Stimulated activated naive CD8-positive, alpha-beta T cell treated with anti-CD3 and anti-CD28 coated beads, Interleukin-15, amount 100 ng/mL, for 72 hours (primary cell): ENCODE measurements around the gene KIAA1671.

Source experiments
- ATAC-seq: fragments of 150-1000 bp; cut with Tn5 transposase; 2 replicates; pipeline ENCODE4 v1.10.0; 2021; ENCODE audit warnings: mild to moderate bottlenecking, moderate library complexity
- DNase-seq, 2 donors: peaks; one replicate each; pipeline ENCODE4 v3.0.0; 2021 to 2022
- H3K27ac Mint-ChIP-seq, 2 donors: one replicate each; pipeline ENCODE4 v1.8.0; 2022; ENCODE audit warnings: mild to moderate bottlenecking in 2 of 2, mixed read lengths in 2 of 2, moderate library complexity in 2 of 2
- H3K27me3 Mint-ChIP-seq: one replicate; pipeline ENCODE4 v1.8.0; 2022; ENCODE audit warnings: mixed read lengths
- H3K4me1 Mint-ChIP-seq: one replicate; pipeline ENCODE4 v1.8.0; 2022; ENCODE audit warnings: mild to moderate bottlenecking, mixed read lengths
- H3K4me3 Mint-ChIP-seq, 2 donors: one replicate each; pipeline ENCODE4 v1.8.0; 2022; ENCODE audit warnings: mild to moderate bottlenecking in 2 of 2, mixed read lengths in 2 of 2, moderate library complexity in 1 of 2
- H3K9me3 Mint-ChIP-seq, 2 donors: one replicate each; pipeline ENCODE4 v1.8.0; 2022; ENCODE audit warnings: mixed read lengths in 2 of 2

The KIAA1671 gene

DNA sequence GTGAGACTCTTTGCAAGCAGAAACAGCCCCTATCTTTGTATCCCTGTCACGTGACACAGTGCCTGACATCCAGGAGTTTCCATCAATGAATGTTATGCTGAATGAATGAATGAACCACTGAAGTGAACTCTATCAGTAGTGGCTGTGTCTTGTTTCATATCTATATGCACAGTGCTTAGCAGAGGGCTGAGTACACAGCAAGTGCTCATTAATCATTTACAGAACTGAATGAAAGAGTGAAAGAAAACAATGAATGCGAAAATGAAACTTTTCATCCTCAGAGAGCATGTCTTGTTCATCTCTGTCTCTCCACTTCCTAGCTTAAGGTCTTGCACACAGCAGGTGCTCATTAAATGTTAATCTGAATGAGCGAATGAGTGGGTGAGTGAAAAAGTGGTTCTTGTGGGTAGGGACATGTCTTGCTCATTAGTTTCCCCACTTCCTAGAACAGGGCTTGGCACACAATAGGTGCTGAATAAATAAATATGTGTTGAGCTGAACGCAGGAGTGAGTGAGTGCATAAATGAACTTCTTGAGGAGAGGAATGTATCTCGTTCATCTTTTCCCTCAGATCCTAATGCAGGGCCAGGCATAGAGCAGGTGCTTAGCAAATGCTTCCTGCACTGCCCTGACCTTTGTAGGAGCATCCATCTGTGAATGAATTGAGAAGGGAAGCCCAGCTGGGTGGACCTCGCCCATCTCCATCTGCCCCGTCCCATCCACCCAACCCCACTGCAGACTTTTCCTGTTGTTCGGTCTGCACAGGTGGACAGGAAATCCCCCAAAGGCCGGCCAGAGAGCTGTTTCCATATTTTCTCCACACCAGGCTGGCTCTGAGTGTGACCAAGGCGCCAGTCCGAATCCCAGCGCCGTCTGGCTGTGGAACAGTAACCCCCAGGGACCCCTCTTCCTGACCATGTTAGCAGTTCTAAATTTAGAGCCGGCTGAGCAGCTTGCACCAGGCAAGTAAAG, 133.7 kb downstream of the KIAA1671 start:
- Mint-ChIP-seq H3K27me3 (no peaks in the 10 kb centered on the region), H3K4me3 (peak overlapping the region; percentile 37 to 44), H3K4me1 (peaks cover 64% of the 10 kb centered on the region), H3K9me3 (no peaks in the 10 kb centered on the region), H3K27ac (peak overlapping the region in 1 of 2 donors; percentile 70)
- peak; percentile 96 for ATAC-seq
- peak in 1 of 2 donors; percentile 58 for DNase-seq

DNA sequence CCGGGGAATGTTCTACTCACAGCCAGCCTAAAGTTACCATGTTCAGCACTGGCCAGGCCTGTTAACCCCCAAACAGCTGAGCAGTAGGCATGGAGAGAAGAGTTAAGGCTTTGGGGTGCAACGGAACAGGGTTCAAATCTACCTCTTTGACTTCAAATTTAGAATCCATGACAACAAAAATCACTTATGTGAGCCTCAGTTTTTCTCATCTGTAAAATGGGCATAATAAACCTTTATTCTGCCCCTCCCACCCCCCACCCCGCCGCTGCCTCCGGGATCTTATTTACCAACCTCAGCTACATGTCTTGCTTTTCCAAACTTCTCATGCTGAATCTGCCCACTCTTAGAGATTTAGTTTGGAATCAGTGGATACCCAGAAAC, 134.4 kb downstream of the KIAA1671 start:
- Mint-ChIP-seq H3K4me3 (no peak overlapping the region), H3K27me3 (no peaks in the 10 kb centered on the region), H3K9me3 (no peaks in the 10 kb centered on the region), H3K27ac (no peak overlapping the region), H3K4me1 (peaks cover 57% of the 10 kb centered on the region)
- DNase-seq = no peak
- ATAC-seq = no peak

DNA sequence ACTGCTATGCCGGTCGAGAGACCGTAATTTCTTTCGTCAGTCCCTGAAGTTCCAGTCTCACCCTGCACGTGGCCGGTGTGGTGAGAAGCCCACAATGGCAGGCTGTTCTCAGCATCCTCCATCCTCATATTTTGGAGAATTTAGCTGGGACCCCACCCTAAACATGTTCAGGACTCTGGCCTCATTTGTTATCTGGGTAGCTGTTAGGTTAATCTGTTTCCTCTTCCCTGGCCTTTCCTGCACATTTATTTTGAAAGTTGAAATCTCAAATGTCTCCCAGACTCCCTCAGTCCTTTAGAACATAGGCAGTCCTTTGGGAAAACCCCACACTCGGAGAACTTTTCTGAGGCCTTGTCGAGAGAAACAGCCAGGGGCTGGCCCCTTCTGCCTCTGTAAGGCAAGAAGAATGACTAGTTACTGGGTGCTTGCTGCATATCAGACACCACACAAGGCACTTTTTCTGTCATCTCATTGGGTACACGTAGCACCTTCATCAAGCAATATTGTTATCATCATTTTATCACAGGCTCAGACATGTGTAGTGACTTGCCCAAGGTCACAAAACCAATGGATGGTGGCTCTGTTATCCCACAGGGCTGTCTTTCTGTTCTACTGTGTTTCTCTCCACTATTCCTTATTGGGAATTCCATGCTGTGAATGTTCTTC, 137.8 kb downstream of the KIAA1671 start:
- DNase-seq = no peak
- no peak for ATAC-seq
- Mint-ChIP-seq H3K27ac (no peak overlapping the region), H3K4me3 (no peak overlapping the region), H3K4me1 (peaks cover 42% of the 10 kb centered on the region), H3K27me3 (no peaks in the 10 kb centered on the region), H3K9me3 (no peaks in the 10 kb centered on the region)

DNA sequence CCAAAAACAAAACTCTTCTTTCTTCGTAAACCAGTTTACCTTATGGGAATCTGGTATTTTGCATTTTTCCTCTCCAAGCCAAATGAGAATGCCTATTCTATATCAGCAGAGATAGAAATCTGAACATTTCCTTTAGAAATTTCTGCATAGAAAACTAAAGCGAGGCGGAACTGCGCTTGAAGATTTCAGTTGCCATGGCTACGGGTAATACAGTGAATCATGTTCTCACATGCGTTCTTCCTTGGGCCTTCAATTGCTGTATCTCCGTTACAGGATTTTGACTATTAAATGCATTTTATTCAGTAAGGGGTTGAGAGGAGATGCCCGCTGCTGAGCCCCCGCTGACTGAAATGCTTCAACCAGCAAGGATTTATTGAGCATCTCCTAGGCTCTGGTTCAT, 138.9 kb downstream of the KIAA1671 start:
- peak overlapping the region in 1 of 2 donors; percentile 18 for H3K27ac Mint-ChIP-seq
- no peak overlapping the region for H3K4me3 Mint-ChIP-seq
- ATAC-seq = no peak
- peaks cover 31% of the 10 kb centered on the region for H3K4me1 Mint-ChIP-seq
- no peaks in the 10 kb centered on the region for H3K27me3 Mint-ChIP-seq
- H3K9me3 Mint-ChIP-seq = no peaks in the 10 kb centered on the region
- DNase-seq = no peak

DNA sequence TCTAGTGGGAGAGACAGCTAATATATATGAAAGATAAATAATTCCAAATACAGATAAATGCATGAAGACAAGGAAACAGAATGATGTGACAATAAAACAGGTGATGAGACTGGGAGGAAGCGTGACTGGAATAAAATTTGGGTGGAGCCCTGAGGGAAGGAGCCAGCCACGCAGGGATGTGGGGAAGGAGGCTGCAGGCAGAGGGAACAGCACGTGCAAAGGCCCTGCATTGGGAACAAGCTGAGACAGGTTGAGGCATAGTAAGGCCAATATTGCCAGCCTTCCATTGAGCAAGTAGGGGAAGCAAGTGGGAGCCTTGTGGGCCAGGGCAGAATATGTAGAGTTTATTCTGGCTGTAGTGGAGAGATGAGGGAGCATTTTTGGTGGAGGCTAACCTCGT, 139.6 kb downstream of the KIAA1671 start:
- no peak for ATAC-seq
- H3K27me3 Mint-ChIP-seq = no peaks in the 10 kb centered on the region
- no peak overlapping the region for H3K4me3 Mint-ChIP-seq
- peak overlapping the region in 1 of 2 donors; percentile 50 for H3K27ac Mint-ChIP-seq
- no peaks in the 10 kb centered on the region for H3K9me3 Mint-ChIP-seq
- H3K4me1 Mint-ChIP-seq = peaks cover 25% of the 10 kb centered on the region
- DNase-seq = no peak

DNA sequence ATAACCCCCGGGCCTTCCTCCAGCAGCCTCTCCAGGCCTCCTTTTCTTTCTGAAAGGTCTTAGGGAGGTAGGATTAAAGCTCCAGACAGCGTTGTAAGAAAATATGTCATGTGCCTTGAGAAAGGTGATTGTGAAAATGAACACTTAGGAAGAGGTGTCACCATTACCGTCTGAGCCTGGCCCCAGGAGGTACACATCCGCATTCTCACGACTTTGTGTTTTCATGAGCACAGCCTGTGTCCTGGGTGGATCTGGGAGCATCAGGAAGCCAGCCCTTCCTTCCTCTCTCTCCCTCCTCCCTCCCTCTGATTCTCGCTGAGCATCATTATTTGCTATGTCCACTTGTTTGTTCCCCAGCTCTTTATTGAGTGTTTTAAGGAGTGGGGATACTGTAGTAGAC, 142.1 kb downstream of the KIAA1671 start:
- no peak for DNase-seq
- no peak overlapping the region for H3K27ac Mint-ChIP-seq
- no peaks in the 10 kb centered on the region for H3K27me3 Mint-ChIP-seq
- H3K4me1 Mint-ChIP-seq = peaks cover 27% of the 10 kb centered on the region
- H3K4me3 Mint-ChIP-seq = no peak overlapping the region
- no peak for ATAC-seq
- no peaks in the 10 kb centered on the region for H3K9me3 Mint-ChIP-seq

DNA sequence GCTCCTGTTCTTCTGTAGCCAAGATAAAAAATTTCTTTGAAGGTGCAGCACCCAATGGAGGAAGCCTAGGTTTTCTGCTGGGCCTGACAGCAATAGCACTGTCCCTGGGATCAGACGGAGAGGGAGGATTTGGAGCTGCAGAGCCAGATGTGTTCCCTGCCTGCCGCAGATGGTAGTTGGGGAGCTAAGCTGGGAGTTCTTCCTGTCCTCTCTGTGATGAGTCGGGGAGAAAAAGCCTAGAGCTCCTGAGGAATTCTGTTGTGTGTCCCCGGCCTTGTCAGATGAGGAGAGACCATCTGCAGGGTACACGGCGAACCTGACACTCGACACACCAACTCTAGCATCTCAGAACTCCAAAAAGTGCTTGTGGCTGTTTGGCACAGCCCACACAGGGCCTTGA, 143.4 kb downstream of the KIAA1671 start:
- DNase-seq = no peak

DNA sequence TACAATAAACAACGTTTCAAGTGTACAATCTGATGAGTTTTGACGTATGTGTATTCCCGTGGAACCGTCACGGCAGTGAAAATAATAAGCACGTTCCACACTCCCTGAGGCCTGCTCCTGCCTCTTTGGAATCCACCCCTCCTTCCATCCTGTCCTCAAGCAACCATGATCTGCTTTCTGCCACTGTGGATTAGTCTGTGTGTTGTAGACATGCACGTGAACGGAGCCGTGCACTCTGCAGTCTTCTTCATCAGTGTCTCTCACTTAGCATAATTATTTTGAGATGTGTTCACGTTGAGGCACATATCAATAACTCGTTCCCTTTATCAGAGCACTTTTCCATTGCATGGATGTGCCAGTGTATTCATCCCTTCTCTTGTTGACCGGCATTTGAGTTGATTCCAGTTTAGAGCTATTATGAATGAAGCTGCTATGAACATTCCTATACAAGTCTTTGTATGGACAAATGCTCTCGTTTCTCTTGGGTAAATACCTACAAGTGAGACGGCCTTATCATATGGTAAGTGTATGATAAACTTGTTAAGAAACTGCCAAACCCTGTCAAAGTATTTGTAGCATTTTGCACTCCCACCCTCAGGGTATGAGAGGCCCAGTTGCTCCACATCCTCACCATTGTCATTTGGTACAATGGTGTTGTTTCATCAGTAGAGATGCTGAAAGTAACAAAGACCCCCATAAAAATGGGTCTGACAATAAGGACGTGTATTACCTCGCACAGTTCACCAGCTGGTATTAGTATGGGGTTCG, 144.3 kb downstream of the KIAA1671 start:
- Mint-ChIP-seq H3K9me3 (no peaks in the 10 kb centered on the region), H3K27me3 (no peaks in the 10 kb centered on the region), H3K27ac (no peak overlapping the region), H3K4me1 (peaks cover 24% of the 10 kb centered on the region), H3K4me3 (no peak overlapping the region)
- no peak for DNase-seq
- ATAC-seq = no peak

More for the DNA sequence above, 143.4 kb downstream of the KIAA1671 start:
- Mint-ChIP-seq H3K4me3 (no peak overlapping the region), H3K27ac (no peak overlapping the region), H3K27me3 (no peaks in the 10 kb centered on the region), H3K9me3 (no peaks in the 10 kb centered on the region), H3K4me1 (peaks cover 24% of the 10 kb centered on the region)
- no peak for ATAC-seq

DNA sequence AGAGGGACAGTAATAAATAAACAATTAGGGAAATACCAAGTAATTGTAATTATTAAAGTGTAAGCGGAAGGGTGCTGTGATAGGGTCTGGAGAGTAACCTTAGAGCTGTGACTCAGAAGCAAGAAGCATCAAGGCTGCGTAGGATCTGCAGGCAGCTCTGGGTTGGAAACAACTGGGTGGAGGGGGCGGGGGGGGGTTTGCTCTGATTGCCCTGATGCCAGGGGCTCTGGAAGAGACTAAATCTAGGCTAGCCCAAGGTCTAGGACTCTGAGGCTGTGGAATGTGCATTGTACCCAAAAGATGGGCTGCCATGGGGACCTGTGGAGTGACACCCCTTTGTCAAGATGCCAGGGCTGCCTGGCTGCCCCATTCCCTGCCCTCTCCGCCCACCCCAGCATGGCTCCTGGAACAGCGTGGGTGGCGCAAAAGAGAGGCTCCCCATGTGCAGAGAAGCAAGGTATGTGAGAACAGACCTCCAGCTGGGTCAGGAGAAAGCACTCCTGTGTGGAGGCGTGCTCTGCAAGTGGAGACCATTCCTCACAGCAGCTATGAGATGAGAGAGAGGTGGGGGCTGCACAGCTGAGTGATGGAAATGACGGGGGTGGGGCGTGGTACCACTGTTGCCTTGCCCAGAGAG, 146.0 kb downstream of the KIAA1671 start:
- no peak for DNase-seq
- ATAC-seq = no peak
- H3K27ac Mint-ChIP-seq = no peak overlapping the region

DNA sequence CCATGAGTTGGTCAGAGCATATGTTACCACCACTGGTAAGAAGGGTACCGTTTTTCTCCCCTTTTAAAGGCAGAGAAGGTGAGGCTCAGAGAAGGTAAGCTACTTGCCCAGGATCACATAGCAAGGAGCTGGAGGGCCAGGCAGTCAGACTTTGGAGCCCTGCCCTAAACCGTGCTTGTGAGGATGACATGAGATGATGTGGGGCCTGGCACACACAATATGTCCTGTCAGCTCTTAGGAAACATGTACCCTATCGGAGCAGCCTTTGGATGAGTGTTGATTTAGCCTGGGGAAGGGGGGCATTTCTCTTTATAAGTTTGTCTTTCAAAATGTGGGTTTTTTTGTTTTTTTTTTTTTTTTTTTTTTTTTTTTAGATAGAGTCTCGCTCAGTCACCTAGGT, 146.7 kb downstream of the KIAA1671 start:
- peak overlapping the region in 1 of 2 donors; percentile 15 for H3K4me3 Mint-ChIP-seq
- no peak overlapping the region for H3K27ac Mint-ChIP-seq
- H3K4me1 Mint-ChIP-seq = peaks cover 18% of the 10 kb centered on the region
- H3K9me3 Mint-ChIP-seq = no peaks in the 10 kb centered on the region
- ATAC-seq (no peak), DNase-seq (no peak)
- no peaks in the 10 kb centered on the region for H3K27me3 Mint-ChIP-seq

More for the DNA sequence above, 146.0 kb downstream of the KIAA1671 start:
- Mint-ChIP-seq H3K4me3 (no peak overlapping the region), H3K9me3 (no peaks in the 10 kb centered on the region), H3K27me3 (no peaks in the 10 kb centered on the region), H3K4me1 (peaks cover 23% of the 10 kb centered on the region)

DNA sequence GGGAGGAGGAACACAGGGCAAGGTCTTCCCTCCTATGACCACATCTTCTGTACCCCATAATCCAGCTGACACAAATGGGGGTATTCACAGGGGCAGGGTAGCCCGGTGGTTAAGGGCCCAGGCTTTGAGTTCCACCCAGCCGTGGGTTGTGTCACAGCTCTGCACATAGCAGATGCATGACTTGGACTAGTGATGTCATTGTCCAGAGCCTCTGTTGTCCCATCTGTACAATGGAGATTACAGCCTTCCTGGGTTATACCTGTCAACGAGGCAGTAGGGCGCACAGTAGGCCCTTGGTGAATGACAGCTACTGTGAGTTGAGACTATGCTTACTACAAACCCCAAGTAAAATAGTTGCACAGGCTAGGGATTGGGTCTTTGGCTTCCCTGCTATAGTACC, 147.9 kb downstream of the KIAA1671 start:
- H3K4me1 Mint-ChIP-seq = peaks cover 18% of the 10 kb centered on the region
- H3K9me3 Mint-ChIP-seq = no peaks in the 10 kb centered on the region
- ATAC-seq (no peak), DNase-seq (no peak)
- no peaks in the 10 kb centered on the region for H3K27me3 Mint-ChIP-seq
- H3K27ac Mint-ChIP-seq = no peak overlapping the region
- no peak overlapping the region for H3K4me3 Mint-ChIP-seq

DNA sequence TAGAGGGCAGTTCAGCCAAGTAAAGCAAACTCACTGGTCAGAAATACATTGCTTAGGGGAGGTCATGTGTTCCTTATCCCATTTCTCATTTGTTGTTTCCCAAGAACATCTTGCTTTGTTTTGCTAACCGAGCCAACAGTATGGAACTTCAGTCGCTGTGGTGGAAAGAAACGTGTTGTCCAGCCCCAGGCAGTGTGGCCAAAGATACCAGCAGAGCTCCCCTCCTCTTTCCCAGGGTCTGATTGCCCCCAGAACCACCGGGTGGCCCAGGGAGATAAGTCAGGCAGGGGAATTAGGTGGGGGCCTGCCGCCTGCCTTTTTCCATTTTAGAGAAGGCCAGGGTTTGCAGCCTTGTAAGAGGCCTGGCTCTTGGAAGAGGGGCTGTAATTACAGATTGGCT, 148.4 kb downstream of the KIAA1671 start:
- Mint-ChIP-seq H3K27me3 (no peaks in the 10 kb centered on the region), H3K4me1 (peaks cover 21% of the 10 kb centered on the region), H3K9me3 (no peaks in the 10 kb centered on the region), H3K4me3 (no peak overlapping the region), H3K27ac (peak overlapping the region in 1 of 2 donors; percentile 30)
- DNase-seq (no peak), ATAC-seq (no peak)

DNA sequence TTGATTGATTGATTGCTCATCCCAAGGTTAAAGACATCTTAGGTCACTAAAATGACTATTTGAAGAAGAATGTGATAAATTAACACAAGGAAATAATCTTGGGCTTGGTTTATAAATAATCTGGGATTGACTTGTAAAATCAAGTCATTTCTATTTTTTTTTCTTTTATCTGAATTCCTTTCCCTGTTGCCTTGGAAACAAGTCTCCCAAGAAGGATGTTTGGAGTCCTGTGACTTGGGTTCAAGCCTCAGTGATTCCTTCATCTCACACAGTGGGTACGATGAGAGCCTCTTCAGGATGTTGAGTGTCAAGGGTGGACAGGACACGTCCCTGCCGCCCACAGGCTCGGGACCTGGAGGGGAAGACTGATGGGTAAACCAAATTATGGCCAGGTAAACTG, 149.0 kb downstream of the KIAA1671 start:
- Mint-ChIP-seq H3K4me1 (peaks cover 26% of the 10 kb centered on the region), H3K27ac (no peak overlapping the region), H3K27me3 (no peaks in the 10 kb centered on the region), H3K9me3 (no peaks in the 10 kb centered on the region), H3K4me3 (no peak overlapping the region)
- no peak for ATAC-seq
- DNase-seq = no peak

DNA sequence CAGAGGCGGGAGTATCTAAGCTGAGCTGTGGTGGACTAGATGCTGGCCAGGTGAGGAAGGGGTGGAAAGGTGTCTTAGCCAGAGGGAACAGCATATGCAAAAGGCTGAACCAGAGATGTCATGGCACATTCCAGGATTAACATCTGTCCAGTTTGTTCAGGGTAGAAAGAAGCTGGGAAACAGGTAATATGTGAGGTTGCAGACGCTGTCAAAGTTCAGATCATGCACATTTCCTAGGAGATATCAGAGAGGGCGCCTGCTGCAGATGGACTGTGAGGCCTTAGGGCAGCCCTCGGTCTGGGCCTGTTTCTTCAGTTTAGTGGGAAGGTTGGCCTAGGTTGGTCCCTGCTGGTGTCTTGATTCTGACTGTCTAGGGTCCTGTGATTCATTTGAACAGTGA, 149.5 kb downstream of the KIAA1671 start:
- peaks cover 26% of the 10 kb centered on the region for H3K4me1 Mint-ChIP-seq
- no peaks in the 10 kb centered on the region for H3K9me3 Mint-ChIP-seq
- H3K4me3 Mint-ChIP-seq = no peak overlapping the region
- no peaks in the 10 kb centered on the region for H3K27me3 Mint-ChIP-seq
- DNase-seq = no peak
- H3K27ac Mint-ChIP-seq = no peak overlapping the region
- ATAC-seq = no peak

DNA sequence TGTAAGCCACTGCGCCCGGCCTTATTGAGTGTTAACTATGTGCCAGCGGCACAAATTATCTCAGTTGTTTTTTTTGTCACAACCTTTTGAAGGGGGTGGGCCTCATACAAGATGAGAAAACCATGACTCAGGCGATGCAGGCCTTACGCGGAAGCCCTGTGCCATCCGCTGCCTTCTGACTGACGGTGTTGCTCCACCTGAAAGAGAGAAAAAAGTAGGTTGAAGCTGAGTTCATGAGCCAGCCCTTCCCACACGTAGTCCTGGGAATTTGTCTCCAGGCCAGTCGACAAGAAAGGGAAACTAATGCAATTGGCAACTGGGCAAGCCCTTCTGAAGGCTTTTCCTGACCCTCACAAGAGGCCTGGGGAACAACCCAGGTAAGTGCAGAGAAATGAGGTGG, 150.2 kb downstream of the KIAA1671 start:
- H3K9me3 Mint-ChIP-seq = no peaks in the 10 kb centered on the region
- H3K27me3 Mint-ChIP-seq = no peaks in the 10 kb centered on the region
- no peak for ATAC-seq
- no peak for DNase-seq
- H3K4me3 Mint-ChIP-seq = no peak overlapping the region
- peak overlapping the region in 1 of 2 donors; percentile 23 for H3K27ac Mint-ChIP-seq
- peaks cover 26% of the 10 kb centered on the region for H3K4me1 Mint-ChIP-seq
